GM12873 (cell line): ENCODE measurements around the gene ACKR2.
A peak's percentile ranks its signal among the peaks of the same experiment; 100 is the strongest.

Experiments
- TF ChIP-seq, protein P1 (sequence below): IDR thresholded peaks from 2 replicates; pipeline ENCODE4 v1.5.1; 2012; ENCODE audit warnings: low read depth, mild to moderate bottlenecking, moderate library complexity, low read length, control low read depth; ENCODE audit not compliant: insufficient read depth; ENCODE audit errors: missing control alignments

The ACKR2 gene

DNA sequence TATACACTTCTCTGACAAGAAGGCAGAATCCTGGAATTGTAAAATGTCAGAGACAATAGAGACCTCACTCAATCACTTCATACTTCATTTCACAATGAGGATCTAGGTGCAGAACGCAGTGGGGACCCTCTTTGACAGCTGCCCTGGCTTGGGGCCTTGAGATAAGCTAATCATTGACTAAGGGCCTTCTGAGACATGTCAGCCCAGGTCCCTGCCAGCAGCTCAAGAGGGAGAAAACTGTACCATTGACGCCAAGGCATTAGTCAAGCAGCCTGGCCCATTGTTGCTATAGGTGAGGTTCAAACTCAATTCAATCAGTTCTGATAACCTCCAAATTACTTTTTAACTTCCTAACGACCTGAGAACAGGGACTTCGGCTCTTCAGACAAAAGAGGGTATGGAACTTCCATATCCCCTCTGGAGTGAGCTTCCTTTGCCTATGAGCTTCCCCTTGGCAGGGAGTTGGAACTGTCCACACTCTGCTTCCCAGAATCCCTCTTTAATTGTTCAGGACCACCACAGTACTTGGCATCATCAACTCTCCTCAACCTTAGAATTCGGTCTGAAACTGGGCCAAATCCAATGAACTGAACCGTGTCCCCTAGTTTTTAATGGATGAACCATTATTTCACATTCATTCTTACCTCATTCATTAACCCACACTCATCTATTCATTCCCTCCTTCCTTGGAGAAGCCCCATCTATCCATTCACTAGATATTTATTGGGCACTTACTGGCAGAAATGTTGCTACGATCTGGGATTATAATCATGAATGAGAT lies 67.9 kb downstream of the ACKR2 start:
- TF ChIP-seq, protein P1, sequence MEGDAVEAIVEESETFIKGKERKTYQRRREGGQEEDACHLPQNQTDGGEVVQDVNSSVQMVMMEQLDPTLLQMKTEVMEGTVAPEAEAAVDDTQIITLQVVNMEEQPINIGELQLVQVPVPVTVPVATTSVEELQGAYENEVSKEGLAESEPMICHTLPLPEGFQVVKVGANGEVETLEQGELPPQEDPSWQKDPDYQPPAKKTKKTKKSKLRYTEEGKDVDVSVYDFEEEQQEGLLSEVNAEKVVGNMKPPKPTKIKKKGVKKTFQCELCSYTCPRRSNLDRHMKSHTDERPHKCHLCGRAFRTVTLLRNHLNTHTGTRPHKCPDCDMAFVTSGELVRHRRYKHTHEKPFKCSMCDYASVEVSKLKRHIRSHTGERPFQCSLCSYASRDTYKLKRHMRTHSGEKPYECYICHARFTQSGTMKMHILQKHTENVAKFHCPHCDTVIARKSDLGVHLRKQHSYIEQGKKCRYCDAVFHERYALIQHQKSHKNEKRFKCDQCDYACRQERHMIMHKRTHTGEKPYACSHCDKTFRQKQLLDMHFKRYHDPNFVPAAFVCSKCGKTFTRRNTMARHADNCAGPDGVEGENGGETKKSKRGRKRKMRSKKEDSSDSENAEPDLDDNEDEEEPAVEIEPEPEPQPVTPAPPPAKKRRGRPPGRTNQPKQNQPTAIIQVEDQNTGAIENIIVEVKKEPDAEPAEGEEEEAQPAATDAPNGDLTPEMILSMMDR: no peak

DNA sequence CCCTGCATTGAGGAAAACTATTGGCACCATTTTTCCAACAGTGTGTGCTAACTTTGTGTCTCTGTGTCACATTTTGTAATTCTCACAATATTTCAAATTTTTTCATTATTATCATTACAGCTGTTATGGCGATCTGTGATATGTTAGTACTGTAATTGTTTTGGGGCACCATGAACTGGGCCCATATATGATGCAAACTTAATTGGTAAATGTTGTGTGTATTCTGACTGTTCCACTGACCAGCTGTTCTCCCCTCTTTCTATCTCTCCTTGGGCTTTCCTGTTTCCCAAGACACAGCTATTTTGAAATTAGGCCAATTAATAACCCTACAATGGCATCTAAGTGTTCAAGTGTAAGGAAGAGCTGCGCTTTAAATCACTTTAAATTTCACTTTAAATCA lies 68.6 kb downstream of the ACKR2 start:
- TF ChIP-seq, protein P1: no peak

DNA sequence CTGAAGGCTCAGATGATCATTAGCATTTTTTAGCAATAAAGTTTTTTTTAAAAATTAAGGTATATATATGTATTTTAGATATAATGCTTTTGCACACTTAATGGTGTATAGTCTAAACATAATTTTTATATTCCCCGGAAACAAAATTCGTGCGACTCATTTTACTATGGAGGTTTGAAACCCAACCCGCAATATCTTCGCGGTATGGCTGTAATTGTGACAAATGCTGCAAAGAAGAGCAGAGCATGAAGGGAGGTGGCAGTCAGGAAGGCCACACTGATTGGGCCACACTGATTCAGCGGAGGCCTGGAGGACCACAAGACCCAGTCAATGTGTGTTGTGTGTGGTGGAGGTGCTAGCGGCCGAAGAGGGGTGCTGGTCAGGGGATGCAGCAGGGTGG lies 70.9 kb downstream of the ACKR2 start:
- TF ChIP-seq, protein P1: no peak

DNA sequence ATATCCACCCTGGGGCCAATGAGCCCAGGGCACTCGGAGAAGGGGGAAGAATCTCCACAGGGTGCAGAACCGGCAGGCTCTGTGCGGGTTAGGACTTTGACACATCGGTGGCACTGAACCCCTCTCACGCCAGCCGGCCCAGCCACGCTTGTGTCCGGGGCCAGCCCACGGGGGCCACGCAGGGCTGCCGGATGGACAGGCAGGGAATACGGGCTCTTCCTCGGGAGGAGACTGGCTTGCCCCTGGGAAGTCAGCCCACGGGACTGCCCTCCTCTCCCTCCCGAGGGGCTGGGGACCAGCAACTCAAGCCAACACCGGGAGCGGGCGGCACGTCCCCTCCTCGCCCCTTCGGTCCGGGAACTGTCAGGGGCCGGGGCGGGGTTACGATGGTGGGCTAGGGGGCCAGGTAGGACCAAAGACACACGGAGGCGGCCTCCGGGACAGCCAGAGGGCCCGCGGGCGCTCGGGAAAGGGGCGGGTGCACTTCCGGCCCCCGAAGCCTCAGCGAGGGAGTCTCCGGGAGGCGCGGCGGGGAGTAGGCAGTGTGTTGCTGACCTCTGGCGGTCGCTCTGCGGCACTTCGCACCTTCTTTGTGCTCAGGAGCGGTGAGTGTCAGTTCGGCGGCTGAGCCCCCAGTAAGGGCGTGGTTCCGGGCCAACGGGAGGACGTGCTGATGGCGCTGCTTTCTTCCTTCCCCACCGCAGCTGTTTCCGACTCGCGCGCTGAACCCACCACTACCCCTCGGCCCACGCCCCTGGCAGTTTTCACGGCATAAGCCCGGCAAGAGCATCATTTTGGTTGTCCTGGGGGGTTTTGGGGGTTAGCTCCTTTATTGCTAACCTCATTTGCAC lies 71.6 kb downstream of the ACKR2 start:
- TF ChIP-seq, protein P1: peak; percentile 94

DNA sequence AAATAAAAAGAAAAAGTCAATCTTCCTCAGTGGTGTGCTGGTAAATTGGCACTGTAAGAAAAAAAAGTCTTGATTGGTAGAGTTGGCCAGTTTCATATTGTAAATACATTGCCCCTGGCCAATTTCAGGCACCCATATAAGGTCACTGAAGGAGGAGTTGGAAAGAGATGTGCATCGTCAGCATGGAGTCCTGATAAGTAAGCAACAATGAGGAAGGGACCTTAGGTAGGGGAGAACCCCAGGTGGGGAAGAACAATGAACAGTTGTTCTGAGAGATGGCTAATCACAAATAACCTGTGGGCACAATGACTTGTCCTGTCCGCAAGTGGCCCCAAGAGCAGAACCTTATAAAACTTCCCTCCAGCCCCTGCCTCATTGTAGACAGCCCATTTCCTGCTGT lies 75.1 kb downstream of the ACKR2 start:
- TF ChIP-seq, protein P1: no peak

DNA sequence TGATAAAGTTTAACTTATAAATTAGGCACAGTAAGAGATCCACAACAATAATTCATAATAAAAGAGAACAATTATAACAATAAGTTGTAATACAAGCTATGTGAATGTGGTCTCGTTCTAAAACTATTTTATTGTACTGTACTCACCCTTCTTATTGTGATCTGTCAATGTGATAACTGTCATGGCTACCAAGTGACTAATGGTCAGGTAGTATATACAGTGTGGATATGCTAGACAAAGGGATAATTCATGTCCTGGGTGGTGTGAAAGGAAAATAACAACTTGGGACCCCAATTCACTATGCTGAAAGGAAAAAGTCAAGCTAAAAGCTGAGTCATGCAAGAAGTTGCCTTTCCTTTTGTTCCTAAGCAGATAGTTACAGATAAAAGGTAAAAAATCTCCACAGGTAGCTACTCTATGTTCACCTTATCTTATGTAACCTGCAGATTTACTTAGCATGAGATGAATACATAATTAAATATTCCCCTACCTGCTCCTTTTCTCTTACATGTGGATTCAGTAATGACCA lies 77.1 kb downstream of the ACKR2 start:
- TF ChIP-seq, protein P1: no peak

DNA sequence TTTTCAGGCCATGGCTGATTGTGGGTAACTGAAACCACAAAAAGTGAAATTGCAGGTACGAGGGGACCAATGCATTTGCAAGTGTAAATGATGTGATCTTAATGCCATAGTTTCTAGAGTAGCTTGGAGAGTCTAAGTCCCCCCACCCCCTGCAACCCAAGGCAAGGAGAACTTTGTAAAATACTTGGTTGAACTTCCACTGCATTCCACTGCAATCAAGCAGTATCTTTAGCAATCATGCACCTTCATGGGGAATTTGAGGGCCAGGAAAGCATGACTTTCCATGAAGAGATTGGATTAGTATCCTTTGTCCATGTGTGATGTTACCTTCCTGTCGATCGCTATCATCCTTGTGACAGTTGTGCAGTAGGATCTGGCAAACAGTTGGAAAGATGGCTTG lies 77.8 kb downstream of the ACKR2 start:
- TF ChIP-seq, protein P1: no peak
